Amygdala (tissue), 56 donors: ENCODE measurements around the gene PIGN.
A peak's percentile ranks its signal among the peaks of the same experiment; 100 is the strongest.
"Not testable (repeated sequence)": the region's sequence is repeated elsewhere in the genome, so short reads cannot be mapped to it uniquely, and the experiment has no call there.

Experiments used
- DNase-seq, 56 donors: peaks; one replicate each; lab custom pipeline; 2025; lab: John Stamatoyannopoulos, UW

Gene PIGN

DNA sequence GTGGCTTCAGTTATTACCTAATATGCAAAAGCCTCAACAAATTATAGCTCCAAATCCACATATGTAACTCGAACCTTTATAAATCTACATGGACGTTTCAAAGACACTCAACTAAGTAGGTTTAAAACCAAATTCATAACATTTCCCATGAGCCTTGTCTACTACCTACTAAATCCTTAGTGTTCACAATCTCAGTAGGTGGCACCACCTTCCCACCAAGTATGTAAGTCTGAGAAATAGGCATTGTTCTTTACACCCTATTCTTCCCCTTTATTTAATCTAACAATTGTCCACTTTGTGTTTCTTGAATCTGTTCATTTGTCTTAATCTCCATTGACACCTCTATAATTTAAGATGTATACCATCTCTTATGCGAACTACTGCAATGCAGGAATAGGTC is 4.6 kb downstream of the PIGN start:
- DNase-seq: no peak

DNA sequence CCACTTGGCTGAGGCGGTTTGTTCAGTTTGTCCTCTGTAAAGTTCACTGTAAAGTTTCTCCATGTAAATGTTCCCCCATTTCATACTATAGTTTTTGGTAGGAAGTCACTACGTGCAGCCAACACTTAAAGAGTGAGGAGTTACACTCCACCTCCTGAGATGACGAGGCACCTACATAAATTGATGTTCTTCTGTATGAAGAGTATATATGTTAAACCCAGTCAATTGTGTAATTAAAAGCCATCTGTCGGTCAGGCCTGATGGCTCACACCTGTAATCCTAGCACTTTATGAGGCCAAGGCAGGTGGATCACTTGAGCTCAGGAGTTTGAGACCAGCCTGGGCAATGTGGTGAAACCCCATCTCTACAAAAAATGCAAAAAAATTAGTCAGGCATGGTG is 7.6 kb downstream of the PIGN start:
- no peak for DNase-seq

DNA sequence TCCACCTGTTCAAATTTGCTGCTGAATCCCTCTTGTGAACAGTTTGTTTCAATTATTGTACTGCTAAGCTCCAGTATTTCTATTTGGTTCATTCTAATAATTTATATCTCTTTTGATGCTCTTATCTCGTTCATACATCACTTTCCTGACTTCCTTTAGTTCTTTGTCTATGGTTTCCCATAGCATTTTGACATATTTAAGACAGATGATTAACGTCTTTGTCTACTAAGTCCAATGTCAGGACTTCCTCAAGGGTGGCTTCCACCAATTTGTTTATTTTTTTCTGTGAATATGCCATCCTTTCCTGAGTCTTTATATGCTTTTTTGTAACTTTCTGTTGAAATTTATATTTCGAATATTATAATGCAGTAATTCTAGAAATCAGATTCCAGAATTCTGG is 9.6 kb downstream of the PIGN start:
- DNase-seq: no peak

DNA sequence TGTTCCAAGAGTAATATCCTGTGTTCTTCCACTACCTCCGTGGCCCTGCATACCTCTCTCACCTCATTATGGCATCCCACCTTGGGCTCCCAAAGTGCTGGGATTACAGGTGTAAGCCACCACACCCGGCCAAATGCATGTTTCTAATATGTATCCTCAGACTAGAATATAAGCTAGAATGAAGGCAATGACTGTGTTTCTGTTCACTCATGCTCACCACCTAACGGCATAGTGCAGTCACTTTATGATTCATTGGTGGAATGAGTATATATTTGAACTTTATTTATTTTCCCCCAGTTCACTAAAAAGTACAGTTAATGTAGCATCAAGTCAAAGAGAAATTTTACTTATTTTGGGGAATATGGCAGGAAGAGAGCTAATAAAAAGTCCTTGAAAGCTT is 11.3 kb downstream of the PIGN start:
- no peak for DNase-seq

DNA sequence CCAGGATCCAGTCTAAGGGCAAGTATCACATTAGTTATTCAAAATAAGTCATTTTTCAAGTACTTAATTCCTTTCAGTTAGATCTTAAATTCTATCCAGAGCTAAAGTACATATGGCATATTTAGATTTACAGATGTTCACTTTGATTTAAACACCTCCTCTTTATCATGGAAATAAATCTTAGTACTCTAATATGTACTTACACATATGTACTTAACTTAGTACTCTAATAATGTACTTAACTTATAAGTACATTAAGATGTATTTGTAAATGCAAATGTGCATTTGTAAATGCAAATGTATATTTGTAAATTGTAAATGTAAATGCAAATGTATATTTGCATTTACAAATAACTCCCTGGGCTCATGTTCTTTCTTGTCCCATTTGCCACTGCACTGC is 14.6 kb downstream of the PIGN start:
- no peak for DNase-seq

DNA sequence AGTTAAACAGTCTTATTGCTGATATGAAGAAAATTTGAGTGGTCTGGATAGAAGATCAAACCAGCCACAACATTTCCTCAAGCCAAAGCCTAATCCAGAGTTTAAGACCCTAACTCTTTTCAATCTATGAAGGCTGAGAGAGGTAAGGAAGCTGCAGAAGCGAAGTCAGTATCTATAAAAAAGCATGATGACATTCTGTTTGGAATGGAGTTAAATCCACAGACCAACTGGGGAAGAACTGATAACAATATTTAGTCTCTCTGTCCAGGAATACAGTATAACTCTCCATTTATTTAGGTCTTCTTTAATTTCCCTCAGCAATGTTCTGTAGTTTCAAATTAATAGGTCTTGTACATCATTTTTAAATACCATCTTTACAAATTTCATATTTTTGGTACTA is 16.0 kb downstream of the PIGN start:
- no peak for DNase-seq

DNA sequence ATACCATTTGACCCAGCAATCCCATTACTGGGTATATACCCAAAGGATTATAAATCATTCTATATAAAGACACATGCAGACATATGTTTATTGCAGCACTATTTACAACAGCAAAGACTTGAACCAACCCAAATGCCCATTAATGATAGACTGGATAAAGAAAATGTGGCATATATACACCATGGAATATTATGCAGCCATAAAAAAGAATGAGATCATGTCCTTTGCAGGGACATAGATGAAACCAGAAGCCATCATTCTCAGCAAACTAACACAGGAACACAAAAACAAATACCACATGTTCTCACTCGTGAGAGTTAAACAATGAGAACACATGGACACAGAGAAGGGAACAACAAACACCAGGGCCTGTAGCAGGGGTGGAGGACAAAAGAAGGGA is 20.3 kb downstream of the PIGN start:
- DNase-seq: not testable (repeated sequence)

DNA sequence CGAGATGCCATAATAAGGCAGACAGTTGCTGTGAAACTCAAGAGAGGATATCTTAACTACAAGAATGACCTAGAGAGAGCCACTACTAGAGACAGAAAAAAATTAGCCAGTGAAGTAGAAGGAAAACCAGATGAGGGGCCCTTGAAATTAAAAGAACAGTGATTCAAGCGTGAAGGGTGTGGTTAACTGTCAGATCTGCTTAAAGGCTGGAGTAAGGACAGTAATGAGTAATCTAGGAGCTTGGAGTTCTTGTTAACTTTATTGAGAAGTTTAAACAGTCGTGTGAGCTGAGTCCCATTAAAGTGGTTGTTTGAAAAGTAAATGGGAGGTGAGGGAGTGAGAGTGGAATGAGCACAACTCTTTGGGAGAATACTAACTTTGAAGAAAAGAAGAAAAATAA is 21.3 kb downstream of the PIGN start:
- no peak for DNase-seq

DNA sequence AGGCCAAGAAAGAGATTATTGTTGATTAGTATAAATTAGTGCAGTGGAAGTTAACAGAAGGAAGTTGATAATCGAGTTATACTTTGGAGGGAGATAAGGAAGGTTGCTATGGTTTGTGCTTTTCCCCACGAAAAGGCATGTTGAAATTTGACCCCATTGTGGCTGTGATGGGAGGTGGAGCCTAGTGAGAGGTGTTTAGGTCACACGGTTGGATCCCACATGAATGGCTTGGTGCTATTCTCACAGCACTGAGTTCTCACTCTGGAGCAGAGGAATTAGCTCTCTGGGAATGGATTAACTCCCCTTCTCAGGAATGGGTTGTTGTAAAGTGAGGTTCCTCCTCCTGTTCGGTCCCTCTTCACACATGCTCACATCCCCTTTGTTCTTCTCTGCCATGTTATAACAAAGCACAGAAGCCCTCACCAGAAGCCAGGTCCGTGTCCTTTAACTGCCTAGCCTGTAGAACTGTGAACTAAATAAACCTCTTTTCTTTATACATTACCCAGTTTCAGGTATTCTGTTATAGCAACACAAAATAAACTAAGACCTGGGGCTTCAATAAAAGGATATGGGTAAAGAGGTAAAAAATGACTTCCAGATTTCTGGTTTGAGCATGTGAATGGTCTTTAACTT is 21.9 kb downstream of the PIGN start:
- no peak for DNase-seq

DNA sequence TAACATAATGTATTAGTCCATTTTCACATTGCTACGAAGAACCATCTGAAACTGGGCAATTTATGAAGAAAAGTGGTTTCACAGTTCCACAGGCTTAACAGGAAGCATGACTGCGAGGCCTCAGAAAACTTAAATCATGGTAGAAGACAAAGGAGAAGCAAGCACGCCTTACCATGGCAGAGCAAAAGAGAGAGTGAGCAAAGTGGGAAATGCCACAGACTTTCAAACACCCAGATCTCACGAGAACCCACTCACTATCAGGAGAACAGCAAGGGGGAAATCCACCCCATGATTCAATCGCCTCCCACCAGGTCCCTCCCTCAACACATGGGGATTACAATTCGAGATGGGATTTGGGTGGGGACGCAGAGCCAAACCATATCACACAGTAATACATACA is 22.5 kb downstream of the PIGN start:
- no peak for DNase-seq

DNA sequence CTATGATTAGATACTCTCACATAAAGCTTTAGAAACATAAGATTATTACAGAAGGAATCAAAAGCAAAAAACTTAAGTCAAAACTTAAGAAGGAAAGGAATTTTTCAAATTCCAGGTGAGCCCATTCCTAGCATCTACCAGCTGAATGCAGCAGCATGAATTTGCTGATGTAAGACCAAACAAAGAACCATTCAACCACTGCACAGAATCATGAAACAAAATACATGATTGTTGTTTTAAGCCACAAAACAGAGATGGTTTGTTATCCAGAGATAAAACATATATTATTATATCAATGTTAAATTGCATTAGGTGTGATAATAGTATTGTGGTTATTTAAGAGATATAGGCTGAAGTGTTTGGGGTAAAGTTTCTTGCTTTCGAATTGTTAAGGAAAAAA is 29.0 kb downstream of the PIGN start:
- peak in 1 of 56 donors; percentile 1 for DNase-seq

DNA sequence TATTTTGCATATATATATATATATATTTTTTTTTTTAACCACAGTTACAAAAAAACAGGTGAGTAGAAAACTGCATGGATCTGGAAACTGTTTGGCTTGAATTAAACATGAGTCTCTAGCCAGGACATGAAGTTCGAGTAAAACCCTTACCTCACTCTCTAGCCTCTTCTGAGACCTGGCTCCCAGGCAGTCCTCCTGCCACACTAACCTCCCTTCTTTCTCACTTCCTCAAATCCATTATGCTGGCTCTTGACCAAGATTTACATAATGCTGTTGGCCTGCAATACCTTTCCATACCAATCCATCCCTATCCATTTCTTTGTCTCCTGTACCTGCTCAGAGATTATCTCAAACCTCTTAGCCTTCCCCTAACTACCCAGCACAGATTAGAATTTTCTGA is 34.0 kb downstream of the PIGN start:
- no peak for DNase-seq

DNA sequence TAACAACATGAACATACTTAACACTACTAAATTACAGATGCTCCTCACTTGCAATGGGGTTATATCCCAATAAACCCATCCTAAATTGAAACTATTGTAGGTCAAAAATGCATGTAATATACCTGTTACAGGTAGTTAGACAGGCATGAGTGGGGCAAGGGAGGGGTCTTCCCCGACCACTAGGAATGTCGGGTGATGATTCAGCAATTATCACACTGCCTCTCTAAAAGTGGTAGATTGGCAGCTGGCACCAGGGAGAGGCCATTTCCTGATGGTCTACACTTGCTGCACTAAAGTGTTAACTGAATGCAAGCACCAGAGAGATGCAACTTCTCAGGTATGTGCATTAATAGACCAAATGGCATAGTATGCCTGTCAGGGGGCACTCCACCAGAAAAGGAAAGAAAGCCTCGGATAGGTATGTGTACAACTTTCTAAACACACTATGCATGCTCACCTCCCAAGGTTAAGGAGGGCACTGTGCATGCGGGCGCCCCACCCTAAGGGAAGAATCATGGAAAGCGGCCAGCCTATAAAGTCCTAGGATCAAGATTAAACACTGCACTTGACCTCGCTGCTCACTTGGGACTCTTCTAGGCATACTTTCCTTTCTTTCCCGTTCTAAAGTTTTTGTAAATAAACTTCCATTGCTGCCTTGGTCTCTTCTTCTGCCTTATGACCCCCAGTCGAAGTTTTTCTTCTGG is 35.6 kb downstream of the PIGN start:
- no peak for DNase-seq

DNA sequence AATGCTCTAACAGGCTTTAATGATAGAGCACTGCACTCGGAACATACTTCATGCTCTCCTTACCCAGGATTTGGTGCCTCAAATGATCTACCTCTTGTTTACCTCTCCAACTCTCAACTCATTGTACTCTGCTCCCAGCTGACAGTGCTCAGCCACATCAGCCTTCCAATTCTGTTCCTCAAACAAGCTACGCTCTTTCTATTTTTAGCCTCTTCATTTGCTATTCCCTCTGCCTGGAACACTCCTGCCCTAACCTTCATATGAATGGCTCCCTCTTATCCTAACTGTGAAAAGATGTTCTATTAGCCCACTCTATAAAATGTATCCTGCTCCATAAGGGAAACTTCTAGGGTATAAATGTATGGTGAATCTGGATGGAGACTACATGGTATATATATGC is 42.5 kb downstream of the PIGN start:
- DNase-seq: no peak

DNA sequence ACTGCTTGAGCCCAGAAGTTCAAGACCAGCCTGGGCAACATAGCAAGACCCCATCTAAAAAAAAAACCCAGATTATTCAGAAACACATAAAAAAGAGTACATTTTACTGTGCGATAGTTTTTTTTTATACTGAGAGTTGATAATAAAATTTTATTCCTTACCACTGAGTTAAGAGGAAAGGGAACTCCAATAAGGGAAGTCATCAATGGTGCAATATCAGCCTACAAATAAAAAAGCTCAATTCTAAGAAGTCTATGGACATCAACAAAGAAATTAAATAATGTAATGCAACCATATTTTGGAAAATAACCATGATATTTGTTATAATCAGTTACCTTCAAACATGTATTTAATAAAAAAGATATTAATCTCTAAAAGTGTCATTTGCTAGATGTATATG is 46.6 kb downstream of the PIGN start:
- DNase-seq: no peak

DNA sequence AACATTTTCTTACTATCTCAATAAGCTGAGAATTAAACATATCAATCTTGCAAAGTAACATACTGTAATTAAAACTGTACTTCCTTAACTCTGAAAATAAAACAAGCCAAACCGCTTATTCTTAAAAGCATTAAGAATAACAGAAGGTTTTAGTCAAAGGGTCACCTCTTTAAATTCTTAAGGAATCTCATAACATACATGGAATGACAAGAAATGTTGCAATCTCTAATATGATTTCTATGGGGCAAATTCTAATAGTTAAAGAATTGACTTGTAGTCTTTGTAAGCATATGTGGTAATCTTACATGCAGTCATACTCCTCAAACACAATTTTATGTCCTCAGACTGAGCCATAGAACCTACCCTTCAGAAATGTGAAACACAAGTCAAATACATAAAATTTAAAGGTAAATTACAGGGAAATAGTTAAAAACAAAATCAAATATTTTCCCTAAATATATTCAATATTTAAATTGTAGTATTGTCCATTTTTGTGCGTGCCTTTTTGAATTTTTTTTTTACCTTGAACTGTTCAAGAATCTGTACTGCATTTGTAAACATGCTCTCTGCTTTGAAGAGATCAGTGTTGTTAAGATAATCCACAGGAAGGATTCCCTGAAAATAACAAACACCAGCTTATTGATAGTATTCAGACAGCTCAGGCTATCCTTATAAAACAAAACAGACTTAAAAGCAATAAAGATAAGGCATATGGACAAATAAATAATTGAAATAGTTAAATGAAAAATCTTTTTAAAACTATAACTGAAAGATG is 48.2 kb downstream of the PIGN start:
- no peak for DNase-seq

DNA sequence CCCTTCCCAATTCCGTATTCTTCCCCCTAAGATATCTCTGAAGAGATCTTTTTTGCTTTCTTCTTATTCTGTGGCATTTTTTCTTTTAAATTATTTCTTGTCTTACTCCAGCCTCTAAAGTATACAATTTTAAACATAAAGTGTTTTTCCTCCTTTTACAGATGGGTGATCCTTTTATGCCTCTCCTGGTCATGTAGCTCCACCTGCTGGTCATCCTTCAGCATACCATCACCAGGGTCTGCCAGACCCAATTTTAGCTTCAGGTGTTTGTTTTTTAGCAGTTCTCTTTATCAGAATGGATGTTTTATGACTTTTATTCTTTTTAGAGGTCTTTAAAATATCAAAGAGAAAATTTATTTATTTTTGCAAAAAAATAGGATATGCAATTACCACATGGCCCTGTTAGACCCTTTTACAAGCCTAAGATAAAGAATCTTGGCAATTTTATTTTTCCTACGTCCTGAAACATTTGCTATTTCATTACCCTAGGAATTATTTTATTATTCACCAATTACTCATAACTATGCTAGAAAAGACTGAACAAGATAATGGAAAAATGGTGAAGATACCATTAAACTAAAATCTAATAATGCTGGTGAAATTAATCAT is 55.5 kb downstream of the PIGN start:
- DNase-seq: peak in 29 of 56 donors; percentile 0 to 51 (median 11)

DNA sequence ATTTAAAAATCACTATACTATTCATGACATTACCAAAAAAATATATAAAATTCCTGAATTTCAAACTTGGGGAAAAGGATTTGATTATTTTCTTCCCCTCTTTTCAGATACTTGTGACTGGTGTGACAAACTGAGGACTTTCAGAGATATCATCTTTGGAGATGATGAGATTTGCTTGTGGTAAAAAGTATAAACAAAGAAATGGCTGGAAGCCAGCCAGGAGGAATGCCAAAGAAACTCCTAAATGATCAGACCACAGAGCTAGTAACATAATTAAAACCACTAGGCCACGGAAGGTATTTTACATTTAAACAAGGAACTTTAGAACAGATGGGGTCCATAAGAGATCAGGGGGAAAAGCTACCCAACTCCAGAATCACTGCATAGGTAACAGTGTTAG is 58.7 kb downstream of the PIGN start:
- DNase-seq: no peak

DNA sequence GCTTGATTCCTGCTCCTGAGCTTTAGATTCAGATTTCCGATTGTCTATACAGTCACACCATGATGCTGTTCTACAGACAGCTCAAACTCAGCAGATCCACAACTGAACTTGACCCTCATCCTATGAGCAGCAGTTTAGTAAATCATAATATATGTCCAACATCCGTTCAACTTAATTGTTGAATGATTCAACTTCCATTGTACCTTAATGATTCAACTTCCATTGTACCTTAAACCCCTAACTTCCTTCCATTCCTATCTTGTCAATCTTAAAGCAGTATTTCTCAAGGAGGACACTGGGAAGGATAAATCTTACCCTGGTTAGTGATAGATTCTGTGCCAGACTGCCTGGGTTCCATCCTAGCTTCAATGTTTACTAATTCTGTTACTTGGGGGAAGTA is 60.1 kb downstream of the PIGN start:
- no peak for DNase-seq

DNA sequence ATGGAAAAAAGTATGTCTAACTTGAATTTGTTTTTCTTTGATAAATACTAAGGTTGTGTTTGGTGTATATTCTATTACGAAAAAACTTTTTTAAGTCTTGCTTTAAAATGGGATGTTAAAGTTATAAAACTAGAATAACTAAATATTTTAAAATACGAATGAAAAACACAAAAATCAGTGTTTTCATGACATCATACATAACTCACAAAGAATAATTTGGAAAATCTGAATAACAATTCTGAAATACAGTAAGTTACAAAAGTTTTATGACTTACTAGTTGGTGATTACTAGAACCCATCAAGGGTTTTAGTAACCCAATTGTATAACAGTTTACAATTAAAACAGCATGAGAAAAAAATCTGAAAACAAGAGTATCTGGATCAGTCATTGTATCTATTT is 61.2 kb downstream of the PIGN start:
- no peak for DNase-seq

DNA sequence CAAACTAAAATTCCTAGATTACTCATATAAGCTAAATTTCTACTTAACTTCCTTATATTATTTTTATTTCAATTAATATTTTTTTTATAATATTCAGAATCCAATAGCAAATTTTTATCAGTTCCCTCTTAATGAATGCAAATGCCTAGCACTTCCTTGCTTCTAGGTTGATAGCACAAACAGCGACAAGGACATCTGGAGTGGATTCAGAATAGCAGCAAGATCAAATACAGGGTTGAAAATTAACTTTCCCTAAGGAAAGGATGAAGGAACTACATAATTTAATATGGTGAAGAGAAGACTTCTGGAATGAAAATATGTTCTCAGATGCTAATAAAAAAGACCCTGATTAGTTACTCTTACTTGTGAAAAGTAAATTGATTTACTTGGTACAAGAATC is 64.5 kb downstream of the PIGN start:
- DNase-seq: no peak

DNA sequence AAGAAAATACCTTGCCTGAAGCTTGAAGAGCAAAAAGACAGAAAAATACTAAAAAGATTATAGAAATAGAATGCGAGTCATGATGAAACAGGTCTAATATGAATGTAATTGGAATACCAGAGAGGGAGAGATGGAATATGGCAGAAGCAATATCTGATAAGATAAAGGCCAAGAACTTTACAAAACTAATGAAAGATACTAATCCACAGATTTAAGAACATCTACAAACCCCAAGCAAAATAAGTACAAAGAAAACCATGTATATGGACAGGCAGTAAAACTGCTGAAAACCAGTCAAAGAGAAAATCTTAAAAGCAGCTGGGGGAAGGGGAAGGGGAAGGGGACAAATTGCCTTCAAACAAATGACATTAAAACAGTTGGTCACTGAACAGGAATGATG is 67.0 kb downstream of the PIGN start:
- DNase-seq: no peak
